Measurements from ENCODE around the gene HMGB1. TPM values are rescaled to one million over a fixed set of nuclear protein-coding genes. Genes with fewer than 3 reads are reported as not detected.
"Not testable (repeated sequence)": the region's sequence is repeated elsewhere in the genome, so short reads cannot be mapped to it uniquely, and the experiment has no call there.

Gene HMGB1
- total and polyA plus RNA-seq, 4 donors = 213 to 410 (median 312) TPM

- H3K27ac ChIP-seq (ENCODE audit: low read depth in 1 of 2, low read length in 2 of 2); H3K27me3 ChIP-seq (ENCODE audit: control insufficient read depth in 1 of 2, insufficient read depth in 2 of 2, low read length in 1 of 2); DNase-seq; H3K4me1 ChIP-seq (ENCODE audit: control insufficient read depth in 1 of 2, insufficient read depth in 2 of 2, low read length in 2 of 2); H3K9me3 ChIP-seq (ENCODE audit: control insufficient read depth, low read length); H3K36me3 ChIP-seq (ENCODE audit: control insufficient read depth in 1 of 2, insufficient read depth in 2 of 2, low read length in 1 of 2); ATAC-seq (ENCODE audit: low FRiP score); H3K4me3 ChIP-seq (ENCODE audit: low read length in 2 of 2): not testable (repeated sequence)
- 74 to 82% methylated on average over 3 of the region's 3 CpGs for WGBS, 2 donors
- intact Hi-C loops (cut with DNase I) = loop anchor here (5.0 to 10.0 kb wide), 8 partner anchors 39 to 607 kb away; partner anchors contain the start of genes UBE2L5 (in 1 of the 2), UBL3 (in 1 of the 2) and USPL1 (in 1 of the 2)
These were observed 4.3 kb downstream of the HMGB1 start for GRCh38 chr13:30461279-30462066.

GRCh38 chr13:30457306-30457891, 8.3 kb downstream of the HMGB1 start:
- ATAC-seq (ENCODE audit: low FRiP score) (no peak), DNase-seq (no peak)
- H3K36me3 ChIP-seq (ENCODE audit: control insufficient read depth in 1 of 2, insufficient read depth in 2 of 2, low read length in 1 of 2) = no peaks in the 10 kb centered on the region
- no peaks in the 10 kb centered on the region for H3K9me3 ChIP-seq (ENCODE audit: control insufficient read depth, low read length)
- no peaks in the 10 kb centered on the region for H3K27me3 ChIP-seq (ENCODE audit: control insufficient read depth in 1 of 2, insufficient read depth in 2 of 2, low read length in 1 of 2)
- H3K4me1 ChIP-seq (ENCODE audit: control insufficient read depth in 1 of 2, insufficient read depth in 2 of 2, low read length in 2 of 2) = peaks cover 0 to 4% of the 10 kb centered on the region in 2 donors
- 64 to 80% methylated on average over 3 of the region's 3 CpGs for WGBS, 2 donors
- H3K4me3 ChIP-seq (ENCODE audit: low read length in 2 of 2) = no peak overlapping the region
- intact Hi-C loops (cut with DNase I) = loop anchor here in 1 of 2 donors (5.0 kb wide), 1 partner anchor 35 kb away; the partner anchor contains the start of gene UBE2L5
- H3K27ac ChIP-seq (ENCODE audit: low read depth in 1 of 2, low read length in 2 of 2) = no peak overlapping the region

DNA sequence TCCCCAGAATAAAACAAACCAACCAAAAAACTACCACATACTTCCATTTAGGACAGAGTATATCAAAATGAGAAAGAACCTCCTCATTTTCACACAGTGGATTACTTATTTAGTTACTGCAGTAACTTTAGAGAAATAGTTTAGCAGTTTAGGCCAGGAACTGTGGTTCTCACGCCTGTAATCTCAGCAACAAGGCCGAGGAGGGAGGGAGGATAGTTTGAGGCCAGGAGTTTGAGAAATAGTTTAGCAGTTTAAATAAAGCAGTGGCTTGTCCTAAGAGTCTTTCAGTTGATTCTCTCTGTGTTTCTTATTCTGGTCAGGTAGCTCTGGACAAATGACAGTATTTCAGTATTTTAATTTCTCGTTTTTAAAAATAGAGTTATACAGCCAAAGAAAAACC, 9.4 kb downstream of the HMGB1 start:
- H3K4me1 ChIP-seq (ENCODE audit: control insufficient read depth in 1 of 2, insufficient read depth in 2 of 2, low read length in 2 of 2) = peaks cover 0 to 4% of the 10 kb centered on the region in 2 donors
- no peak for DNase-seq
- H3K27ac ChIP-seq (ENCODE audit: low read depth in 1 of 2, low read length in 2 of 2) = no peak overlapping the region
- no peaks in the 10 kb centered on the region for H3K27me3 ChIP-seq (ENCODE audit: control insufficient read depth in 1 of 2, insufficient read depth in 2 of 2, low read length in 1 of 2)
- H3K9me3 ChIP-seq (ENCODE audit: control insufficient read depth, low read length) = no peaks in the 10 kb centered on the region
- ATAC-seq (ENCODE audit: low FRiP score) = peak; percentile 63
- H3K36me3 ChIP-seq (ENCODE audit: control insufficient read depth in 1 of 2, insufficient read depth in 2 of 2, low read length in 1 of 2) = no peaks in the 10 kb centered on the region
- intact Hi-C loops (cut with DNase I) = loop anchor here in 1 of 2 donors (5.0 kb wide), 1 partner anchor 34 kb away; the partner anchor contains the start of gene UBE2L5
- 5 to 8% methylated on average over 3 of the region's 3 CpGs for WGBS, 2 donors
- no peak overlapping the region for H3K4me3 ChIP-seq (ENCODE audit: low read length in 2 of 2)

DNA sequence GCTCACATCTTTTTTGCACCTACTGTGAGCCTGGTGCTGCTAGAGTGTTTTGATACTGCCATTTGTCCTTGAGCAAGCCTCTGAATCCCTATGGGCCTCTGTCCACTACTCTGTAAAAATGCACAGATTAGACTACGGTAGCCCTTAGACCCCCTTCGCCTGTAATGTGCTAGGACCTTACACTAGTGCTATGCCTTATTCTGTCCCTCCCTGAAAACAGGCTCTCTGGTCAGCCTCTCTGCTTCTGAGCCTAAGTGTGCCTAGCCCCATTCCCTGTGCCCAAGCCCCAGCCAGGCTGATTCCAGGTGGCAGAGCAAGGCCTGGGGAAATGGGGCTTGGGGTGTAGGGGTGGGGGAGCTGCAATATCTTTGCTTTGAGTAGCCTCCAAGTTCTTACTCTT, 10.7 kb downstream of the HMGB1 start:
- Histone ChIP-seq H3K4me3 (ENCODE audit: low read length in 2 of 2) (no peak overlapping the region), H3K27me3 (ENCODE audit: control insufficient read depth in 1 of 2, insufficient read depth in 2 of 2, low read length in 1 of 2) (no peaks in the 10 kb centered on the region), H3K36me3 (ENCODE audit: control insufficient read depth in 1 of 2, insufficient read depth in 2 of 2, low read length in 1 of 2) (no peaks in the 10 kb centered on the region), H3K9me3 (ENCODE audit: control insufficient read depth, low read length) (no peaks in the 10 kb centered on the region), H3K4me1 (ENCODE audit: control insufficient read depth in 1 of 2, insufficient read depth in 2 of 2, low read length in 2 of 2) (peaks cover 0 to 4% of the 10 kb centered on the region in 2 donors), H3K27ac (ENCODE audit: low read depth in 1 of 2, low read length in 2 of 2) (no peak overlapping the region)
- WGBS, 2 donors = 82% methylated on average over 2 of the region's 2 CpGs
- intact Hi-C loops (cut with DNase I) = loop anchor here in 1 of 2 donors (5.0 kb wide), 1 partner anchor 33 kb away; the partner anchor contains the start of gene UBE2L5
- ATAC-seq (ENCODE audit: low FRiP score) (no peak), DNase-seq (no peak)

DNA sequence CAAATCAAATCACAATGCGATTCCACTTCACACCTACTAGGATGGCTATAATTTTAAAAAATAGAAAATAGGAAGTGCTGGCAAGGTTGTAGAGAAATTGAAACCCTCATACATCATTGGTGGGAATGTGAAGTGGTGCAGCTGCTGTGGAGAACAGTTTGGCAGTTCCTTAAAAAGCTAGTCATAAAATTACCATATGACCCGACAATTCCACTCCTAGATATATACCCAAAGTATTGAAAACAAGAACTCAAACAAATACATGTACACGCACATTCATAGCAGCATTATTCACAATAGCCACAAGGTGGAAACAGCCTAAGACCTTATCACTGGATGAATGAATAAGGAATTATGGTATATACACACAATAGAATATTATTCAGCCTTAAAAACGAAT, 12.0 kb downstream of the HMGB1 start:
- Histone ChIP-seq H3K36me3 (ENCODE audit: control insufficient read depth in 1 of 2, insufficient read depth in 2 of 2, low read length in 1 of 2) (no peaks in the 10 kb centered on the region), H3K9me3 (ENCODE audit: control insufficient read depth, low read length) (no peaks in the 10 kb centered on the region), H3K4me1 (ENCODE audit: control insufficient read depth in 1 of 2, insufficient read depth in 2 of 2, low read length in 2 of 2) (peaks cover 0 to 4% of the 10 kb centered on the region in 2 donors), H3K27ac (ENCODE audit: low read depth in 1 of 2, low read length in 2 of 2) (no peak overlapping the region), H3K4me3 (ENCODE audit: low read length in 2 of 2) (no peak overlapping the region), H3K27me3 (ENCODE audit: control insufficient read depth in 1 of 2, insufficient read depth in 2 of 2, low read length in 1 of 2) (no peaks in the 10 kb centered on the region)
- intact Hi-C loops (cut with DNase I) = no loop called here
- no peak for DNase-seq
- no peak for ATAC-seq (ENCODE audit: low FRiP score)
- 93 to 94% methylated on average over 4 of the region's 4 CpGs for WGBS, 2 donors

DNA sequence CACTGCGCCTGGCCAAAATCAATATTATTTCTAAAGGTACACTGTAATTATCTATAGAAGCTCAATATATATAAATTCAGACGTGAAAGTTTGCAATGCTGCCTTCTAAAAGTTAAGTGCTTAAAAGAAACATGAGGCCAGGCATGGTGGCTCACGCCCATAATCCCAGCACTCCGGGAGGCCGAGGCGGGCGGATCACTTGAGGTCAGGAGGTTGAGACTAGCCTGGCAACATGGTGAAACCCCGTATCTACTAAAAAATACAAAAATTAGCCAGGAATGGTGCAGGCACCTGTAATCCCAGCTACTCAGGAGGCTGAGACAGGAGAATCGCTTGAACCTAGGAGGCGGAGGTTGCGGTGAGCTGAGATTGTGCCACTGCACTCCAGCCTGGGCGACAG, 14.3 kb downstream of the HMGB1 start:
- H3K9me3 ChIP-seq (ENCODE audit: control insufficient read depth, low read length); intact Hi-C loops (cut with DNase I); ATAC-seq (ENCODE audit: low FRiP score); H3K36me3 ChIP-seq (ENCODE audit: control insufficient read depth in 1 of 2, insufficient read depth in 2 of 2, low read length in 1 of 2); H3K4me1 ChIP-seq (ENCODE audit: control insufficient read depth in 1 of 2, insufficient read depth in 2 of 2, low read length in 2 of 2); H3K27ac ChIP-seq (ENCODE audit: low read depth in 1 of 2, low read length in 2 of 2); H3K4me3 ChIP-seq (ENCODE audit: low read length in 2 of 2); DNase-seq; H3K27me3 ChIP-seq (ENCODE audit: control insufficient read depth in 1 of 2, insufficient read depth in 2 of 2, low read length in 1 of 2): not testable (repeated sequence)
- WGBS, 2 donors = 95% methylated on average over 11 to 12 of the region's 12 CpGs

GRCh38 chr13:30450066-30450465, 15.7 kb downstream of the HMGB1 start:
- Histone ChIP-seq H3K4me1 (ENCODE audit: control insufficient read depth in 1 of 2, insufficient read depth in 2 of 2, low read length in 2 of 2) (peaks cover 0 to 4% of the 10 kb centered on the region in 2 donors), H3K4me3 (ENCODE audit: low read length in 2 of 2) (no peak overlapping the region), H3K27ac (ENCODE audit: low read depth in 1 of 2, low read length in 2 of 2) (no peak overlapping the region), H3K27me3 (ENCODE audit: control insufficient read depth in 1 of 2, insufficient read depth in 2 of 2, low read length in 1 of 2) (no peaks in the 10 kb centered on the region), H3K9me3 (ENCODE audit: control insufficient read depth, low read length) (no peaks in the 10 kb centered on the region), H3K36me3 (ENCODE audit: control insufficient read depth in 1 of 2, insufficient read depth in 2 of 2, low read length in 1 of 2) (no peaks in the 10 kb centered on the region)
- 99 to 100% methylated on average over 2 of the region's 2 CpGs for WGBS, 2 donors
- no peak for DNase-seq
- no peak for ATAC-seq (ENCODE audit: low FRiP score)
- intact Hi-C loops (cut with DNase I) = no loop called here

GRCh38 chr13:30448441-30448840, 17.3 kb downstream of the HMGB1 start:
- no peak overlapping the region for H3K27ac ChIP-seq (ENCODE audit: low read depth in 1 of 2, low read length in 2 of 2)

More at GRCh38 chr13:30448441-30448840, 17.3 kb downstream of the HMGB1 start:
- intact Hi-C loops (cut with DNase I) = loop anchor here in 1 of 2 donors (5.0 kb wide), 1 partner anchor 51 kb away; no protein-coding TSS in a partner anchor
- 94 to 97% methylated on average over 4 of the region's 4 CpGs for WGBS, 2 donors
- no peak overlapping the region for H3K4me3 ChIP-seq (ENCODE audit: low read length in 2 of 2)
- H3K27me3 ChIP-seq (ENCODE audit: control insufficient read depth in 1 of 2, insufficient read depth in 2 of 2, low read length in 1 of 2) = no peaks in the 10 kb centered on the region
- no peaks in the 10 kb centered on the region for H3K4me1 ChIP-seq (ENCODE audit: control insufficient read depth in 1 of 2, insufficient read depth in 2 of 2, low read length in 2 of 2)
- H3K9me3 ChIP-seq (ENCODE audit: control insufficient read depth, low read length) = no peaks in the 10 kb centered on the region
- ATAC-seq (ENCODE audit: low FRiP score) (no peak), DNase-seq (no peak)
- no peaks in the 10 kb centered on the region for H3K36me3 ChIP-seq (ENCODE audit: control insufficient read depth in 1 of 2, insufficient read depth in 2 of 2, low read length in 1 of 2)
